ENCODE measurements around the gene NTM.

Gene NTM

GRCh38 chr11:131945706-131946105 is 575.3 kb downstream of the NTM start:
- Histone ChIP-seq H3K4me1 (ENCODE audit: insufficient read depth, low read length) (no peaks in the 10 kb centered on the region), H3K27me3 (ENCODE audit: control insufficient read depth in 1 of 2, insufficient read depth in 2 of 2, low read length in 2 of 2) (no peaks in the 10 kb centered on the region), H3K9me3 (ENCODE audit: low read length) (no peaks in the 10 kb centered on the region), H3K27ac (ENCODE audit: low read depth, low read length) (no peak overlapping the region), H3K36me3 (ENCODE audit: insufficient read depth, low read length) (no peaks in the 10 kb centered on the region), H3K4me3 (ENCODE audit: low read depth in 1 of 2, low read length in 2 of 2) (no peak overlapping the region), H3K9ac (ENCODE audit: low read length) (no peak overlapping the region)

DNA sequence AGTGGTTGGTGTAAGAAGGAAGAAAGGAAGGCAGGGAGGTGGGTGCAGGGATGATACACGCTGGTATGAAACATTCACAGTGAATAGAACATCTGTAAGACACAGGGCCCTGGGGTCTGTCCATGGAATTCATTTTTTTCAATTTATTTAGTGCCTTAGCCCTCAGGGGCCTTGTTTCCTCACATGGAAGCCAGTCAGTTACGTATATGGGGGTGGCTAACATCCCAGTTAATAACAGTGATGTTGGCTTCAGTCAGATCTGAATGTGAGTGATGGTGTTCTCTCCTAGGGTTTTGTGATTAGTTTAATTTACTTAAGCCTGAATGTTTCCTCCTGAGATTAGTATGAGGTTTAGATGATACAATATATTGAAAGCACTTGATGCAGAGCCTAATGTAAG is 577.1 kb downstream of the NTM start:
- H3K27ac ChIP-seq (ENCODE audit: low read depth, low read length), result no peak overlapping the region
- H3K4me1 ChIP-seq (ENCODE audit: insufficient read depth, low read length), result no peaks in the 10 kb centered on the region
- no peak overlapping the region for H3K4me3 ChIP-seq (ENCODE audit: low read depth in 1 of 2, low read length in 2 of 2)
- no peaks in the 10 kb centered on the region for H3K36me3 ChIP-seq (ENCODE audit: insufficient read depth, low read length)
- H3K9me3 ChIP-seq (ENCODE audit: low read length), result no peaks in the 10 kb centered on the region
- H3K27me3 ChIP-seq (ENCODE audit: control insufficient read depth in 1 of 2, insufficient read depth in 2 of 2, low read length in 2 of 2), result no peaks in the 10 kb centered on the region
- H3K9ac ChIP-seq (ENCODE audit: low read length), result no peak overlapping the region

DNA sequence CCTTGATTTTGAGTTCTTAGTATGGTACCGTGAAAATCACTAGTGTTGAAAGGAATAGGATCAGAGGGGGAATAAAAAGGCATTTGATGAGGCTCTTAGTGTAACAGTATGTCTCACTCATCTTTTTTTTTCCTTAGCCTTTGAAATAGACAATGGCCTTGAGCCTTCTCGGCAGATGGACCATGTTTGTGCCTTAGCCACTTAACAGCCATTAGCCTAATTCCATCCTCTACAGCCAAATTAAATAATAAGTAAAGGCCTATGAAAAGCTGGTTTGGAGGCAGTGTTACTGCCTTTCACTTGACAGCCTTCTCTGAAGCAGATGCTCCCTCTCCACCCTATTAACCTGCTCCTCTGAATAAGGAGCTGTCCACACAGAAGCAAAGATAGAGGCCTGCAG is 580.7 kb downstream of the NTM start:
- H3K9ac ChIP-seq (ENCODE audit: low read length), result no peak overlapping the region
- H3K4me3 ChIP-seq (ENCODE audit: low read depth in 1 of 2, low read length in 2 of 2), result no peak overlapping the region

DNA sequence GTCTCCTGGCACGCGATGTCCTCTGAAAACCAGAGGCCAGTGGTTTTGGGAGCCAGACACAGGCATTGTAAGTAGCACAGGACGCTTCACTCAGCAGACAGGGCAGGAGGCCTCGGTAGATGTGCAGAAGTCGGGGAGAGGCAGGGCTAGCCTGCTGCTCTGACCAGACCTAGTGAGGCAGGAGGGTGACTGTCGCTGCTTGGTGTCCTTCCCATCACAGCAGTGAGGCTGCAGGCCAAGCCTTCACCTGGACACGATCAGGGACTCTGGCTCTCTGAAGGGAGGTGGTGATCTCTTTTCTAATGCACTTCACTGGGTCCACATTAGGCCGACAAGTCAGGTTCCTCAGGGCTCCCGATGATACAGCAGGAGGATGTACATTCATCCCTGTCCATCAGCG is 583.7 kb downstream of the NTM start:
- H3K36me3 ChIP-seq (ENCODE audit: insufficient read depth, low read length), result no peaks in the 10 kb centered on the region
- no peaks in the 10 kb centered on the region for H3K9me3 ChIP-seq (ENCODE audit: low read length)
- no peak overlapping the region for H3K9ac ChIP-seq (ENCODE audit: low read length)
- no peak overlapping the region for H3K27ac ChIP-seq (ENCODE audit: low read depth, low read length)
- no peaks in the 10 kb centered on the region for H3K27me3 ChIP-seq (ENCODE audit: control insufficient read depth in 1 of 2, insufficient read depth in 2 of 2, low read length in 2 of 2)
- no peaks in the 10 kb centered on the region for H3K4me1 ChIP-seq (ENCODE audit: insufficient read depth, low read length)
- no peak overlapping the region for H3K4me3 ChIP-seq (ENCODE audit: low read depth in 1 of 2, low read length in 2 of 2)

More for the DNA sequence above, 580.7 kb downstream of the NTM start:
- no peaks in the 10 kb centered on the region for H3K27me3 ChIP-seq (ENCODE audit: control insufficient read depth in 1 of 2, insufficient read depth in 2 of 2, low read length in 2 of 2)
- no peaks in the 10 kb centered on the region for H3K9me3 ChIP-seq (ENCODE audit: low read length)
- H3K36me3 ChIP-seq (ENCODE audit: insufficient read depth, low read length), result no peaks in the 10 kb centered on the region
- H3K4me1 ChIP-seq (ENCODE audit: insufficient read depth, low read length), result no peaks in the 10 kb centered on the region
- H3K27ac ChIP-seq (ENCODE audit: low read depth, low read length), result no peak overlapping the region

GRCh38 chr11:131955904-131956303 is 585.5 kb downstream of the NTM start:
- no peak overlapping the region for H3K27ac ChIP-seq (ENCODE audit: low read depth, low read length)
- H3K4me1 ChIP-seq (ENCODE audit: insufficient read depth, low read length), result no peaks in the 10 kb centered on the region
- H3K4me3 ChIP-seq (ENCODE audit: low read depth in 1 of 2, low read length in 2 of 2), result no peak overlapping the region
- no peaks in the 10 kb centered on the region for H3K27me3 ChIP-seq (ENCODE audit: control insufficient read depth in 1 of 2, insufficient read depth in 2 of 2, low read length in 2 of 2)
- H3K9ac ChIP-seq (ENCODE audit: low read length), result no peak overlapping the region
- H3K9me3 ChIP-seq (ENCODE audit: low read length), result no peaks in the 10 kb centered on the region
- no peaks in the 10 kb centered on the region for H3K36me3 ChIP-seq (ENCODE audit: insufficient read depth, low read length)

DNA sequence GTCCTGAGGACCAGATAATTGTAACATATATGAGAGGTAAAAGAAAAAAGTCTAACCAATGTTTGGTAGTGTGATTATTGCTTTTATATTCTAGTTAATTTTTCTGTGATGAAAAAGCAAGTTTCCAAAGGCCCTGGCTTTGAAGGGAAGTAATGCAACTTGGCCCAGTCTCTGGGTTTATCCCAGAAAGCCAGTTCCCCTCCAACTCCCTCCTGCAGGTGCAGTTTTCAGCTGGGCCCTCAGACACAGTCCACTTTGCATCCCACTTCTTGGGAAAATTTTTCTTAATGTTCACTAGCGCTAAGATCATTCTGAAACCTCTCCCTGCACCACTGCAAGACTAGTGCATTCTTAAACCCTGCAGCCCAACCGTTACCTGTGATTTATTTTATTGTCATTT is 586.8 kb downstream of the NTM start:
- H3K4me1 ChIP-seq (ENCODE audit: insufficient read depth, low read length), result no peaks in the 10 kb centered on the region
- no peaks in the 10 kb centered on the region for H3K9me3 ChIP-seq (ENCODE audit: low read length)
- no peaks in the 10 kb centered on the region for H3K27me3 ChIP-seq (ENCODE audit: control insufficient read depth in 1 of 2, insufficient read depth in 2 of 2, low read length in 2 of 2)
- H3K4me3 ChIP-seq (ENCODE audit: low read depth in 1 of 2, low read length in 2 of 2), result no peak overlapping the region
- H3K36me3 ChIP-seq (ENCODE audit: insufficient read depth, low read length), result no peaks in the 10 kb centered on the region
- no peak overlapping the region for H3K9ac ChIP-seq (ENCODE audit: low read length)
- H3K27ac ChIP-seq (ENCODE audit: low read depth, low read length), result no peak overlapping the region

DNA sequence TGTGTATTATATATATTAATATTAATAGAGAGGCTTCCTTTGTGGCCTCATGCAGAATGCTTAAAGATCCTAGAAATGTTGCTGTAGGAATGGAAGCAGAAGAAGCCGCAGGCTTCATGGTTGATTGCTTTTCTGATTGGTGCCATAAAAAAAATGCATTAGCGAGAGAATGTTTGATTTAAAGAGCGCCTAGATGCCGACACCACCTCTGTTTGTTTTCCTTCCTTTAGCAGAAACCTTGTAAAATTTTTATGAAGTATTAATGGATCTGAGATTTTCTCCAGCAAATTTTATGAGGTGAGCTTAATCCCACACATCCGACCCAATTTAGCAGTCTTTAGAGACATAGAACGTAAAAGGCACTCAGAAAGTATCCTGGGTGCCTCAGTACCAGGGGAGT is 587.5 kb downstream of the NTM start:
- H3K4me1 ChIP-seq (ENCODE audit: insufficient read depth, low read length), result no peaks in the 10 kb centered on the region
- H3K27me3 ChIP-seq (ENCODE audit: control insufficient read depth in 1 of 2, insufficient read depth in 2 of 2, low read length in 2 of 2), result no peaks in the 10 kb centered on the region
- H3K4me3 ChIP-seq (ENCODE audit: low read depth in 1 of 2, low read length in 2 of 2), result no peak overlapping the region
- no peaks in the 10 kb centered on the region for H3K9me3 ChIP-seq (ENCODE audit: low read length)
- no peak overlapping the region for H3K27ac ChIP-seq (ENCODE audit: low read depth, low read length)
- no peaks in the 10 kb centered on the region for H3K36me3 ChIP-seq (ENCODE audit: insufficient read depth, low read length)
- H3K9ac ChIP-seq (ENCODE audit: low read length), result no peak overlapping the region

DNA sequence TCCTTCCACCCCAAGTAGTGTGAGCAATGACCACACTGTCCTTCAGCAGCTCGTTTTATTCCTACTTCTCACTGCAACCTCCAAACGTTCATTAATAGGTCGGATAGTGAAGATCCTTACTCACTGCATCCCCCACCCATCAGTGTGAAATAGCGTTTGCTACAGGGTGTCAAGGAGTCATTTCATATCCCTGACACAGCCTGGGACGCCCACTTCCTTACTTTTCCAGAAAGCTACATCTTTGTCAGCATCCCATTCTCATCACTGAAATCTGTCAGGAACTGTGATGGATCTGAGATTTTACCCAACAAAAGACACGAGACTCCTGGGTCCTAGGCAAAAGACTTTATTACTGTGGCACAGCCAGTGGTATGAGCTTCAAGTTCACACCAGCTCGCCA is 592.4 kb downstream of the NTM start:
- H3K27ac ChIP-seq (ENCODE audit: low read depth, low read length), result no peak overlapping the region
- no peak overlapping the region for H3K9ac ChIP-seq (ENCODE audit: low read length)
- H3K27me3 ChIP-seq (ENCODE audit: control insufficient read depth in 1 of 2, insufficient read depth in 2 of 2, low read length in 2 of 2), result no peaks in the 10 kb centered on the region
- H3K4me3 ChIP-seq (ENCODE audit: low read depth in 1 of 2, low read length in 2 of 2), result no peak overlapping the region
- H3K4me1 ChIP-seq (ENCODE audit: insufficient read depth, low read length), result no peaks in the 10 kb centered on the region
- no peaks in the 10 kb centered on the region for H3K9me3 ChIP-seq (ENCODE audit: low read length)
- no peaks in the 10 kb centered on the region for H3K36me3 ChIP-seq (ENCODE audit: insufficient read depth, low read length)

DNA sequence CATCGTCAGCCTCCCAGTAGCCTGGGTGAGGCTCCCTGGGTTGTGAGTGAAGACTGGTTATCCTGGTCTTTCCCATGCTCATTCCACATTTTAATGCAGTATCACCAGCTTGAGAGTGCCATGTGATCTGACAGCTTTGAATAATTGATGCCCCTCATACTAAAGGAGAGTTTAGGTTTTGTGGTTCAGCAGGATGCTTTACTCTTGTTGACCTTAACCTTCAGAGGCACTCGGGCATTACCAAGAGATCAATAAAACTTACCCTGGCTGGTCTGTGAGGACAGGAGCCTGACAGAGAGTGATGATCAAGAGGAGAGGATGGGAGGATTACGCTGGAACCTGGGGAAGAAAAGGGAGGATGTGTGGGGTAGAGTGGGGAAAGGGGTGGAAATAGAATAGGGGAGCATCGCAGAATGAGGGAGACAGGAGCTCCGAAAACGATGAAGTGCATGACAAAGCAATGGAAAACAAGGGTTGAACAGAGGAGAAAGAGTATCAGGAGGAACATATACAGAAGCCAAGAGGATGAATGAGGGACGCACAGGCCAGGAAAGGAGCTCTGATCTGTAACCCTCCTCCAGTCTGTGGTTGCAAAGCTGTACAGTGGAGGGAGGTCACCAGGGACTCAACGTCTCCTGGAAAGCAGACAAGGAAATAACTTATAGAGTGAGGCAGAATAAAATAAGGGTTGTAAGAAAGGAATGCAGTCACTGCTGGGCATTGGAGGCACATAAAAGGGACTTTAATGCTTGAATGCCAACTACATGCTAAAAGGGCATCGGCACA is 594.5 kb downstream of the NTM start:
- Histone ChIP-seq H3K9ac (ENCODE audit: low read length) (no peak overlapping the region), H3K27me3 (ENCODE audit: control insufficient read depth in 1 of 2, insufficient read depth in 2 of 2, low read length in 2 of 2) (no peaks in the 10 kb centered on the region), H3K4me3 (ENCODE audit: low read depth in 1 of 2, low read length in 2 of 2) (no peak overlapping the region), H3K27ac (ENCODE audit: low read depth, low read length) (no peak overlapping the region), H3K9me3 (ENCODE audit: low read length) (no peaks in the 10 kb centered on the region), H3K36me3 (ENCODE audit: insufficient read depth, low read length) (no peaks in the 10 kb centered on the region), H3K4me1 (ENCODE audit: insufficient read depth, low read length) (no peaks in the 10 kb centered on the region)

- H3K4me3 ChIP-seq (ENCODE audit: low read depth in 1 of 2, low read length in 2 of 2), result no peak overlapping the region
- no peaks in the 10 kb centered on the region for H3K4me1 ChIP-seq (ENCODE audit: insufficient read depth, low read length)
- no peaks in the 10 kb centered on the region for H3K27me3 ChIP-seq (ENCODE audit: control insufficient read depth in 1 of 2, insufficient read depth in 2 of 2, low read length in 2 of 2)
- H3K27ac ChIP-seq (ENCODE audit: low read depth, low read length), result no peak overlapping the region
- no peak overlapping the region for H3K9ac ChIP-seq (ENCODE audit: low read length)
- H3K36me3 ChIP-seq (ENCODE audit: insufficient read depth, low read length), result no peaks in the 10 kb centered on the region
- no peaks in the 10 kb centered on the region for H3K9me3 ChIP-seq (ENCODE audit: low read length)
Measured at GRCh38 chr11:131965504-131965903, 595.1 kb downstream of the NTM start.

- Histone ChIP-seq H3K4me1 (ENCODE audit: insufficient read depth, low read length) (no peaks in the 10 kb centered on the region), H3K9ac (ENCODE audit: low read length) (no peak overlapping the region), H3K4me3 (ENCODE audit: low read depth in 1 of 2, low read length in 2 of 2) (no peak overlapping the region), H3K27me3 (ENCODE audit: control insufficient read depth in 1 of 2, insufficient read depth in 2 of 2, low read length in 2 of 2) (no peaks in the 10 kb centered on the region), H3K27ac (ENCODE audit: low read depth, low read length) (no peak overlapping the region), H3K36me3 (ENCODE audit: insufficient read depth, low read length) (no peaks in the 10 kb centered on the region), H3K9me3 (ENCODE audit: low read length) (no peaks in the 10 kb centered on the region)
Measured at GRCh38 chr11:131966667-131967066, 596.3 kb downstream of the NTM start.

DNA sequence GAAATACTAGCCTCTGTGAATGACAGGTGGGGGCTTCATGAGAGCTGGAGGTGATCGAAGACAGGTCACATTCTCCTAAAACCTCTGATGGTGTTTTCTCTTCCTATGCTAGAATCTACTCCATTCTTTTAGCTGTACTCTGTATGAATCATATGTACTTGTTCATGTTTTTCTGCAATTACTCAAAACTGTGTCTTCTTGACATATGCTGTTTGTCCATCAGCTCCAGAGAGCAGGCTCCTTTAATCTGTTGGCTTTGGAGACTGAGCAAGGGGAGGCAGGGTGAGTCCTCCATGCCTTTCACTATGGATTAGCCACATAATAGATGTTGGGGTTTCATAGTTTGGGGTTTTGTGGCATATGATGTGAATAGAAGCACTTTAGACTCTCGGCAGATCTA is 598.8 kb downstream of the NTM start:
- Histone ChIP-seq H3K27me3 (ENCODE audit: control insufficient read depth in 1 of 2, insufficient read depth in 2 of 2, low read length in 2 of 2) (no peaks in the 10 kb centered on the region), H3K9me3 (ENCODE audit: low read length) (no peaks in the 10 kb centered on the region), H3K4me1 (ENCODE audit: insufficient read depth, low read length) (no peaks in the 10 kb centered on the region), H3K9ac (ENCODE audit: low read length) (no peak overlapping the region), H3K27ac (ENCODE audit: low read depth, low read length) (no peak overlapping the region), H3K4me3 (ENCODE audit: low read depth in 1 of 2, low read length in 2 of 2) (no peak overlapping the region), H3K36me3 (ENCODE audit: insufficient read depth, low read length) (no peaks in the 10 kb centered on the region)
